WTC11 (cell line): Measurements from ENCODE around the gene RIN3. TPM values are rescaled to one million over a fixed set of nuclear protein-coding genes. Genes with fewer than 3 reads are reported as not detected.

Experiments
- ATAC-seq: fragments of 200-7000 bp; cut with Tn5 transposase; 2 replicates; pipeline ENCODE4 v1.10.0; 2021; ENCODE audit warnings: mild to moderate bottlenecking, moderate library complexity
- CTCF ChIA-PET: fragments of 300-600 bp; sonication (Branson Sonifier 250); formaldehyde crosslinking; loops from one replicate; lab custom pipeline; 2021; ENCODE audit warnings: antibody characterized with exemption; lab: Charles Lee
- POLR2A ChIA-PET: fragments of 350-600 bp; sonication (Branson Sonifier 250); formaldehyde crosslinking; loops from one replicate; lab custom pipeline; 2021; ENCODE audit warnings: antibody characterized with exemption; lab: Charles Lee
- DNase-seq: peaks from one replicate; pipeline ENCODE4 v3.0.0; 2021; ENCODE audit warnings: low spot score
- H3K27ac Mint-ChIP-seq: 2 replicates; pipeline ENCODE4 v1.8.0; 2021; ENCODE audit warnings: mixed read lengths
- H3K27me3 Mint-ChIP-seq: 2 replicates; pipeline ENCODE4 v1.8.0; 2021; ENCODE audit warnings: low read depth, mild to moderate bottlenecking, moderate library complexity, mixed read lengths
- H3K36me3 Mint-ChIP-seq: 2 replicates; pipeline ENCODE4 v1.8.0; 2021; ENCODE audit warnings: mixed read lengths
- H3K4me1 Mint-ChIP-seq: 2 replicates; pipeline ENCODE4 v1.8.0; 2022; ENCODE audit warnings: mixed read lengths
- H3K4me3 Mint-ChIP-seq: 2 replicates; pipeline ENCODE4 v1.8.0; 2021; ENCODE audit warnings: mild to moderate bottlenecking, moderate library complexity, mixed read lengths
- H3K9me3 Mint-ChIP-seq: 2 replicates; pipeline ENCODE4 v1.8.0; 2021; ENCODE audit warnings: mixed read lengths
- ATF6 ChIP-seq: sonication (generic); formaldehyde crosslinking; IDR thresholded peaks from 2 replicates; pipeline ENCODE4 v1.8.1; 2023; ENCODE audit warnings: mild to moderate bottlenecking, missing genetic modification reagents
- CREM ChIP-seq: sonication (generic); formaldehyde crosslinking; IDR thresholded peaks from 2 replicates; pipeline ENCODE4 v1.8.1; 2022; ENCODE audit warnings: mild to moderate bottlenecking, missing genetic modification reagents, moderate library complexity
- CTCF ChIP-seq: fragments of 200-600 bp; IDR thresholded peaks from 2 replicates; pipeline ENCODE4 v1.8.0; 2022; ENCODE audit warnings: antibody characterized with exemption
- E2F1 ChIP-seq: sonication (generic); formaldehyde crosslinking; IDR thresholded peaks from 2 replicates; pipeline ENCODE4 v1.8.0; 2022; ENCODE audit warnings: mild to moderate bottlenecking, missing genetic modification reagents
- E2F5 ChIP-seq: sonication (generic); formaldehyde crosslinking; IDR thresholded peaks from 2 replicates; pipeline ENCODE4 v1.8.1; 2022; ENCODE audit warnings: mild to moderate bottlenecking, moderate library complexity, missing genetic modification reagents
- ELF4 ChIP-seq: sonication (generic); formaldehyde crosslinking; IDR thresholded peaks from 2 replicates; pipeline ENCODE4 v1.8.1; 2022; ENCODE audit warnings: low read depth, mild to moderate bottlenecking, moderate library complexity, missing genetic modification reagents
- EMX1 ChIP-seq: fragments of 250-450 bp; sonication (Bioruptor Pico); IDR thresholded peaks from 2 replicates; pipeline ENCODE4 v1.8.0; 2021; ENCODE audit warnings: mild to moderate bottlenecking
- ESRRA ChIP-seq: sonication (generic); formaldehyde crosslinking; IDR thresholded peaks from 2 replicates; pipeline ENCODE4 v1.8.1; 2022; ENCODE audit warnings: mild to moderate bottlenecking, missing genetic modification reagents, borderline replicate concordance
- GTF2I ChIP-seq: fragments of 250-450 bp; sonication (Bioruptor Pico); conservative IDR thresholded peaks from 2 replicates; pipeline ENCODE4 v1.4.0; 2021; ENCODE audit warnings: mild to moderate bottlenecking
- JUN ChIP-seq: sonication (generic); formaldehyde crosslinking; IDR thresholded peaks from 2 replicates; pipeline ENCODE4 v1.8.0; 2023; ENCODE audit warnings: mild to moderate bottlenecking, missing genetic modification reagents
- NR3C1 ChIP-seq: sonication (generic); formaldehyde crosslinking; conservative IDR thresholded peaks from 2 replicates; pipeline ENCODE4 v1.8.1; 2023; ENCODE audit warnings: low read depth, mild to moderate bottlenecking, missing genetic modification reagents
- PRRX2 ChIP-seq: fragments of 250-450 bp; sonication (Bioruptor Pico); IDR thresholded peaks from 2 replicates; pipeline ENCODE4 v1.8.0; 2021; ENCODE audit warnings: mild to moderate bottlenecking
- RORB ChIP-seq: fragments of 250-450 bp; sonication (Bioruptor Pico); IDR thresholded peaks from 2 replicates; pipeline ENCODE4 v1.9.0; 2021; ENCODE audit warnings: mild to moderate bottlenecking
- TP53 ChIP-seq: sonication (generic); formaldehyde crosslinking; IDR thresholded peaks from 2 replicates; pipeline ENCODE4 v1.8.1; 2023; ENCODE audit warnings: mild to moderate bottlenecking, missing genetic modification reagents
- ZBTB43 ChIP-seq: sonication (generic); formaldehyde crosslinking; IDR thresholded peaks from 2 replicates; pipeline ENCODE4 v1.8.1; 2023; ENCODE audit warnings: mild to moderate bottlenecking, missing genetic modification reagents
- ZMAT4 ChIP-seq: fragments of 250-450 bp; sonication (Bioruptor Pico); IDR thresholded peaks from 2 replicates; pipeline ENCODE4 v1.9.0; 2021; ENCODE audit warnings: mild to moderate bottlenecking
- ZNF281 ChIP-seq: sonication (generic); formaldehyde crosslinking; IDR thresholded peaks from 2 replicates; pipeline ENCODE4 v1.8.0; 2023; ENCODE audit warnings: mild to moderate bottlenecking, missing genetic modification reagents
- ZSCAN18 ChIP-seq: fragments of 250-450 bp; sonication (Bioruptor Pico); IDR thresholded peaks from 2 replicates; pipeline ENCODE4 v2.1.2; 2022; ENCODE audit warnings: mild to moderate bottlenecking, moderate library complexity
- total RNA-seq: library from RNA; stranded (reverse); gene quantifications from 3 replicates; pipeline ENCODE4 v1.2.3, GENCODE V29; 2021

The RIN3 gene
- total RNA-seq, 1 experiment from 2014 or later, result 3.3 TPM

- ATAC-seq, result no peak
- DNase-seq, result no peak
- Mint-ChIP-seq H3K4me1 (peaks cover 6% of the 10 kb centered on the region), H3K27me3 (no peaks in the 10 kb centered on the region; the same call in 1 of the 2 replicates), H3K4me3 (no peak overlapping the region), H3K9me3 (no peaks in the 10 kb centered on the region), H3K27ac (no peak overlapping the region), H3K36me3 (no peaks in the 10 kb centered on the region)
- ChIA-PET CTCF (interaction anchor here (0.5 to 1.6 kb wide), 3 partner anchors 18 to 1042 kb away, joined by 3 to 5 read pairs (median 4); no protein-coding TSS in a partner anchor), POLR2A (interaction anchor here (0.6 kb wide), 1 partner anchor 64 kb away, joined by 6 read pairs; no protein-coding TSS in a partner anchor)
- TF ChIP-seq ZSCAN18 (CRISPR knock-in tag), result no peak
- TF ChIP-seq ZNF281, result no peak
- no peak for TF ChIP-seq ATF6
- no peak for TF ChIP-seq CTCF
- TF ChIP-seq EMX1 (CRISPR knock-in tag), result no peak
- TF ChIP-seq ESRRA (CRISPR knock-in tag), result no peak
- no peak for TF ChIP-seq ZBTB43
- TF ChIP-seq CREM (CRISPR knock-in tag), result no peak
- TF ChIP-seq ELF4 (CRISPR knock-in tag), result no peak
- TF ChIP-seq RORB (CRISPR knock-in tag), result no peak
- no peak for TF ChIP-seq ZMAT4 (CRISPR knock-in tag)
Observed at GRCh38 chr14:92668276-92668973, 154.8 kb downstream of the RIN3 start.

GRCh38 chr14:92670160-92670559 is 156.6 kb downstream of the RIN3 start:
- ATAC-seq, result no peak
- CTCF ChIA-PET, result interaction anchor here (0.8 to 1.3 kb wide), 4 partner anchors 11 to 74 kb away, joined by 3 to 6 read pairs (median 4); no protein-coding TSS in a partner anchor
- POLR2A ChIA-PET, result no interaction called here
- TF ChIP-seq ATF6 (no peak), E2F1 (CRISPR knock-in tag) (no peak), NR3C1 (CRISPR knock-in tag) (no peak), TP53 (CRISPR knock-in tag) (no peak), E2F5 (CRISPR knock-in tag) (no peak), JUN (CRISPR knock-in tag) (no peak), GTF2I (CRISPR knock-in tag) (no peak), PRRX2 (CRISPR knock-in tag) (no peak)

More at GRCh38 chr14:92670160-92670559, 156.6 kb downstream of the RIN3 start:
- Mint-ChIP-seq H3K36me3 (no peaks in the 10 kb centered on the region), H3K9me3 (no peaks in the 10 kb centered on the region), H3K4me1 (peaks cover 6% of the 10 kb centered on the region), H3K27me3 (no peaks in the 10 kb centered on the region), H3K27ac (no peak overlapping the region), H3K4me3 (no peak overlapping the region)
- DNase-seq, result no peak
